Ammon's horn (tissue), 1 donor: Measurements from ENCODE around the gene TMEM147.

ENCODE experiments used
- DNase-seq: peaks from one replicate; pipeline ENCODE4 v3.0.0-alpha.2; 2016; ENCODE audit warnings: low spot score

The TMEM147 gene

GRCh38 chr19:35549174-35549788 lies 3.9 kb downstream of the TMEM147 start:
- DNase-seq = peak; percentile 77

DNA sequence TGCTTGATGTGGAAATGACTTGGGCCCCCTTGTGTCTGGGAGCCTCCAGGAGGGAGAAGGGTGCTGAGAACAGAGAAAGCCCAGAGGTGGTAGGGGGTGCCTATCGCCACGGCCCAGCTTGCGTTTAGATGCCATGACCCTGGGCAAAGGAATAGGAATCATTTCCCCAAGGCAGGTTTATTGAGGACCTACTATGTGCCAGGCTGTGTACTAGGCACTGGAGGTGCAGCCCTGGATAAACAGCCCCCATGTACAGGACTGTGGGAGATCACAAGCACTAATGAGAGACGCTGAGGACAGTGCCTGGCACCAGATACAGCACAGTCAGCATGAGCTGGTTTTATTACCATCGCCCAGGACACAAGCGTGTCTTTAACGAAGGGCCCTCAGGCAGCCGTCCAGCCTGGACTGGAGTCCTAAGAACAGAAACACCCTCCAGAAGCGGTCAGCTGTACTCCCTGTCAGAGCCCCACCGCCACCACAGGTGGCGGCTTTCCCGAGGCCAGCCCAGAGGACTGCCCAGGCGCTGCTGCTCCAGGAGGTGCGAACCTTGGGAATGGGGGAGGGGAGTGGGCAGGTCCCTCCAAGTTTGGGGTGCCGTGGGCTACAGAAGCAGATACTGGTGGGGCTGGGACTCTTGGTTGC lies 4.6 kb downstream of the TMEM147 start:
- DNase-seq = no peak

GRCh38 chr19:35551091-35551810 lies 5.8 kb downstream of the TMEM147 start:
- DNase-seq = no peak

DNA sequence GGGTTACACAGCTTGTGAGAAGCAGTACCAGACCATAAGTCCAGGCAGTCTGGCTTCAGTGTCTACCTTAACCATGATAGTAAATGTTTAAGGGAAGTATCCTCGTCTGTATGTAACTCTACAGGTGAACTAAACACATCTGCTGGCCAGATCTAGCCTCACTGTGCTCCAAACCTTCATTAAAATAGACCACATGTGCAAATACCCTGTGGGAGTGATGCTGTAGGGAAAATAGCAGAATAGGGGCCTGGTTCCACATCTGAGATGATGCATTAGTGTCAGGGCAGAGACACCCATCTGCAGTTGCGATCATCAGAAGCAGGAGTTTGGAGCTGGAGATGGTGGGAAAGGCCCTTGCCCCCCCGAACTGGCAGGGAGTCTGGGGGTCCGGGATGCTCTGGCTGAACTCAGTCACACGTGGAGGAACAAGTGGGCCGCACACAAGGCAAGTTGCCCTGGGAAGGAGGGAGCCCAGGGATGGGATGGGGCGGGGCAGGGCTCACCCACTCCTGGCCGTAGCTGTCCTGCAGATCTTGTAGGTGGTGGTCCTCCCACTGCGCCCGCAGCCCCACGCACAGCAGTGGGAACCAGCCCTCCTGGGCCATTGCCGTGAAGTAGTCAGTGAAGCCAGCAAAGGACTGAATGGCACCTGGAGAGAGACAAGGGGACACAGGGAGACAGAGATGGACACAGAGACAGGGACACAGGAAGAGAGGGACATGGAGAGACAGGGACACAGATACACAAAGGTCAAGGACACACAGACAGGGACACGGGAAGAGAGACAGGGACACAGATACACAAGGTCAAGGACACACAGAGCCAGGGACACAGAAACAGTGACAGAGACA lies 7.3 kb downstream of the TMEM147 start:
- no peak for DNase-seq

DNA sequence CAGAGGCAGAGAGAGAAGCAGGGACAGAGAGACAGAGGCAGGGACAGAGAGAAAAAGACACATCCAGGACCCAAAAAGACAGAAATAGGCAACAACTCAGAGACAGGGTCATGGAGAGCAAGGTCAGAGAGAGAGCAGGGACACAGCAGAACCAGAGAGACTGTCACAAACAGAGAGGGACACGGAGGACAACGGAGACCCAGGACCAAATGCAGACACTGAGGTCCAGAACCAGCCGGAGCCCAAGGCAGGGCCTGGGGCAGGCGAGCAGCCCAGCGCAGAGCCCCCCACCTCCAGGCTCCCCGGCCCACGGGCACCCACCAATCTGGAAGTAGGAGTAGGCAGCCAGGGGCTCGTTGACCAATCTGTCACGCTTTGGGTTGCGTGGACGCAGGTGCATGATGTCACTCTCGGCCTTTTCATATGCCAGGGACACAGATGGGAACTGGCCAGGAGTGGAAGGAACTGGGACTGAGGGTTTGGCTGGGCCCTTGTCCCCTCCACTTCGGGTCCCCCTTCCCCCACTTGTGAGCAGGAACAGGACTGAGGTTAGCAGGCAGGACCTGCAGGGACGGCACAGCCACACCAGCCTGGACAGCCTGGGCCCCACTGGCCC lies 8.1 kb downstream of the TMEM147 start:
- DNase-seq = no peak

GRCh38 chr19:35554076-35554475 lies 8.7 kb downstream of the TMEM147 start:
- no peak for DNase-seq

- DNase-seq = no peak
These were observed 10.0 kb downstream of the TMEM147 start for GRCh38 chr19:35555301-35556005.

GRCh38 chr19:35556025-35556590 lies 10.7 kb downstream of the TMEM147 start:
- no peak for DNase-seq

DNA sequence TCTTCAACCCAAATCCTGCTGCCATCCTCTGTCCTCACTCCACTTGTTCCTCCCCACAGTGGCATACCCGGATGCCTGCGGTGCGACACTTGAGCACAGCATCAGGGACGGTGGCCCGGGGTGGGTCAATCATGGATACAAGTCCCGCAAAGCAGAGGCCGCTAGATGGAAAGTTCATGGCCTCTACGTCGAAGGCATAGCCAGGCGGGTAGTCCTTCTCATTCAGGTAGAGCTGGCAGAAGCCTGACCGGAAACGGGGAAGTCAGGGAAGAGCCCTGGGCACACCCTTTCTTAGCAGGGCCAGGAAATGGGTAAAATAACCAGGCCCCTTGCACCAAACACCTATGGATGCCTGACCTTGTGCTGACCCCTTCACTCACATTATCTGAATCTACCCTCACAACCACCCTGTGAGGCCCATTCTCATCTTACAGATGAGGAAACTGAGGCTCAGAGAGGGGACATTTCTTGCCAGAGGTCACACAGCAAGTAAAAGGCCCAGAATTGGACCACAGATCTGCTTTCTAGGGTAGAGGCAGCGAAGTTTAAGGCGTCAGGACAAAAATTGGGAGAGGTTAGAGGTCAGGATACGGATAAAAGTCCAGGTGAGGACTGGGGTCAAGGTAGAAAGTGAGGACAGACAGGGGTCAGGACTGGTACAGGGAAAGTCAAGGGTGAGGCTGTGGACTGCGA lies 11.6 kb downstream of the TMEM147 start:
- DNase-seq = no peak

DNA sequence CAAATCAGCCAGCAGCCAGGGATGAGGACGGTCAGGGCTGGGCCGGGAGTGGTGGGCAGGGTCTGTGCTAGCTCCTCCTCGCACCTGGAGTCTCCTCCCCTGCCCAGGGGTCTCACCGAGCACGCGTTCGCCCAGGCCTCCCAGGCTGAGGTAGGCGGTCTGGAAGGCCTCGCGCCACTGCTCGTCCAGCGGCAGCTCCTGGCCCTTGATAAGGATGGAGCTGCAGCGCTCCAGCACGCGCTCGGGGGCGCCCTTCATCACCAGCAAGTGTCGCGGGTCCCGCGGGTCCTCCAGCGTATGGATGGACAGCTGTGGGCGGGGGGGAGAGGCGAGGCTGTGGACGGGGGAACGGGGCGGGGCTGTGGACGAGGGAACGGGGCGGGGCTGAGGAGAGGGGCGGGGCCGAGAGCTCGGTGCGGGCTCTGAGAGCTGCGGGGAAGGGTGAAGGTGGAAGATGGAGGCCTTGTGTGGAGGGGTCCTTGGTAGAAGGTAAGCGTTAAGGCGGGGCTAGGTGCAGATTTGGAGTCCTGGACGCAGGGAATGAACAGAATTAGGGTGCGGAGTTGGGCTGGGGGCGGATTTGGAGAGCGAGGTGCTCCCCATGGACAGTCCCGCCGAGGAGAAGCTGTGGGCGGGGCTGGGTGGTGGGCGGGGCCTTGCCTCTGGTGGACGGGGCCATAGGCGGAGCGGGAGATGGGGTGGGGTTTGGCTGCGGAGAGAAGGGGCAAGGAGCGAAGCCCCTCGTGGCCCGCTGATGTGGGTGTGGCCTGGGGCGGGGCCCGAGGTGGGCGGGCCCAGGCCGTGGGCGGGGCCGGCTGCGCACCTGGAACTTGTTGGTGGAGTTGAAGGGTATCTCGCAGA lies 12.3 kb downstream of the TMEM147 start:
- DNase-seq = no peak

- no peak for DNase-seq
These were observed 13.2 kb downstream of the TMEM147 start for GRCh38 chr19:35558400-35559280.

GRCh38 chr19:35559281-35559659 lies 13.8 kb downstream of the TMEM147 start:
- DNase-seq = no peak

DNA sequence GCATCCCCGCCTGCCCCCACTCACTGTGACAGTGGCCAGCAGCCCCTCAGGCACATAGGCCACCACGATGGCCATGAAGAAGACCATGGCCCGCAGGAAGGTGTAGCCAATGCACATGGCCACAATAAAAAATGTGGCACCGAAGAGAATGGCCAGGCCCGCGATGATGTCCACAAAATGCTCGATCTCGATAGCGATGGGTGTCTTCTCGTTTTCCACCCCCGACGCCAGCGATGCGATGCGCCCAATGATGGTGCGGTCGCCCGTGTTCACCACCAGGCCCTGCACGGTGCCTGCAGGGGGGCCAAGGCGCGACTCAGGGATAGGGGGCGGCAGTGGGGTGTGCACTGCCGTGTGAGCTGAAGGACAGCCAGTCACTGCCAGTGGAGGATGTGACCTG lies 14.4 kb downstream of the TMEM147 start:
- no peak for DNase-seq

DNA sequence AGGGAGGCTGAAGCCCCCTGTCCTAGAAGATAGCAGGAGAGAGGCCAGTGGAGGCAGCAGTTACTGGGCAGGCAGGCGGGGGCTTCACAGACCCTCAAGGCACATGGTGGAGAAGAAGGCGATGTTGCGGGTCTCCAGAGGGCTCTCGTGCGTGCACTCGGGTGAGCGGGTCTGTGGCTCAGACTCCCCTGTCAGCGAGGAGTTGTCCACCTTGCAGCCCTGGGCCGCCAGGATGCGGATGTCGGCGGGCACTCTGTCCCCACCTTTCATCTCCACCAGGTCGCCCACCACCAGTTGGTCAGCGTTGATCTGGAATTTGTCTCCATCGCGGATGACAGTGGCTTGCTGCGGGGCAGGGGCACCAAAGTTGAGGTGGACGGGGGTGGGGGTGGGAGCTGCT lies 14.8 kb downstream of the TMEM147 start:
- no peak for DNase-seq

- DNase-seq = no peak
These were observed 15.3 kb downstream of the TMEM147 start for GRCh38 chr19:35560677-35561076.

GRCh38 chr19:35561436-35561835 lies 16.0 kb downstream of the TMEM147 start:
- DNase-seq = no peak

DNA sequence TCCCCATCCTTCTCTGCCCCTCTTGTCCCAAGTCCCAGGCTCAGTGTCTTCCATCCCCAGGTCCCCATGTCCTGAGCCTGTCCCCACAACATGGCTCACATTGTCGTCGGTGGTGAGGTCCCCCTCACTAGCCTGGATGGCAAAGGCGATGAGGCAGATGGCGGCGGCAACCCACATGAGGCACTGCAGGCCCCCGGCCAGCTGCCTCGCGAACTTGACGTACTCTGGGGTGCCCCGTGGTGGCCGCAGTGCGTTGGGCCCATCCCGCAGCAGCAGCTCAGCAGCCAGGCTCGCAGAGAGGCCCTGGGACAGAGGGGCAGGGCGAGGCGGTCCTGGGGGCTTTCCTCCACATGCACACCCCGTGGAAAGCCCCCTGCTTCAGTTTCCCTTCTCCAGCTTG lies 16.9 kb downstream of the TMEM147 start:
- no peak for DNase-seq

GRCh38 chr19:35562776-35563175 lies 17.4 kb downstream of the TMEM147 start:
- DNase-seq = no peak
